ENCODE data around the gene SSBP3. TPM values are rescaled to one million over a fixed set of nuclear protein-coding genes. Genes with fewer than 3 reads are reported as not detected.

Gene SSBP3
- polyA plus RNA-seq, 1 donor (not counting 4 experiments of a cell fraction or from before 2014, with no cell fraction given): 16.9 TPM

DNA sequence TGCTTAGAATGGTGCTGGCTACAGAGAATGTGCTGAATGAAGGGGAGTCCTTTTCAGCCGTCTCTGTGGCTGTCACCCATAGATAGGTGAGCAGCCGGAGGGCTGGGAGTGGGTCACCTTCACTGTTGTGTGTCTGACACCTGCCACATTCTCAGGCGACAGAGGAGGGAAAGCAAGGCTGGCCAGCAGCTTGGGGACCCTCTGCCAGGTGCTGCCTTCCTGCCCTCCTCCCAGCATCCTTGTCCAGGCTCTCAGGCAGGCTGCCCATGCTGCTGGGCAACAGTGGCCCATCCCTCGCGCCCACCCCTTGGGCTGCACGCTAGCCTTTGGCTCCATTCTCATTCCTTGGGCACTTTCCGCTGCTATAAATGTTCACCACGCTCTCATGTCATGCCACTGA is 228.5 kb downstream of the SSBP3 start:
- DNase-seq (ENCODE audit: low read depth, low spot score): no peak
- no peaks in the 10 kb centered on the region for H4K20me1 ChIP-seq (ENCODE audit: control insufficient read depth, extremely low read depth, insufficient read depth, low read length)
- H3K4me2 ChIP-seq (ENCODE audit: control insufficient read depth, extremely low read depth, insufficient read depth, low read depth, low read length): no peak overlapping the region
- no peaks in the 10 kb centered on the region for H3K4me1 ChIP-seq (ENCODE audit: control insufficient read depth, extremely low read depth, insufficient read depth, low read length)
- H2AFZ ChIP-seq (ENCODE audit: control insufficient read depth, low read length): no peak overlapping the region
- H3K9me1 ChIP-seq (ENCODE audit: control insufficient read depth, extremely low read depth, insufficient read depth, low read length): no peaks in the 10 kb centered on the region
- H3K79me2 ChIP-seq (ENCODE audit: control insufficient read depth, insufficient read depth, low read length): no peaks in the 10 kb centered on the region
- TF ChIP-seq, protein P1, sequence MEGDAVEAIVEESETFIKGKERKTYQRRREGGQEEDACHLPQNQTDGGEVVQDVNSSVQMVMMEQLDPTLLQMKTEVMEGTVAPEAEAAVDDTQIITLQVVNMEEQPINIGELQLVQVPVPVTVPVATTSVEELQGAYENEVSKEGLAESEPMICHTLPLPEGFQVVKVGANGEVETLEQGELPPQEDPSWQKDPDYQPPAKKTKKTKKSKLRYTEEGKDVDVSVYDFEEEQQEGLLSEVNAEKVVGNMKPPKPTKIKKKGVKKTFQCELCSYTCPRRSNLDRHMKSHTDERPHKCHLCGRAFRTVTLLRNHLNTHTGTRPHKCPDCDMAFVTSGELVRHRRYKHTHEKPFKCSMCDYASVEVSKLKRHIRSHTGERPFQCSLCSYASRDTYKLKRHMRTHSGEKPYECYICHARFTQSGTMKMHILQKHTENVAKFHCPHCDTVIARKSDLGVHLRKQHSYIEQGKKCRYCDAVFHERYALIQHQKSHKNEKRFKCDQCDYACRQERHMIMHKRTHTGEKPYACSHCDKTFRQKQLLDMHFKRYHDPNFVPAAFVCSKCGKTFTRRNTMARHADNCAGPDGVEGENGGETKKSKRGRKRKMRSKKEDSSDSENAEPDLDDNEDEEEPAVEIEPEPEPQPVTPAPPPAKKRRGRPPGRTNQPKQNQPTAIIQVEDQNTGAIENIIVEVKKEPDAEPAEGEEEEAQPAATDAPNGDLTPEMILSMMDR (optimal IDR thresholded peaks at IDR 0.05 in 1 of 3, IDR thresholded peaks at IDR 0.05 in 1 of 3, conservative IDR thresholded peaks at IDR 0.05 in 1 of 3; ENCODE audit: extremely low read depth in 1 of 3, insufficient read depth in 2 of 3, low read length in 3 of 3): no peak
- no peak for TF ChIP-seq EZH2 (IDR thresholded peaks at IDR 0.05; ENCODE audit: low read length)
- no peak overlapping the region for H3K4me3 ChIP-seq (ENCODE audit: control insufficient read depth in 2 of 3, extremely low read depth in 1 of 3, insufficient read depth in 2 of 3, low read depth in 1 of 3, low read length in 3 of 3)
- H3K36me3 ChIP-seq (ENCODE audit: control insufficient read depth in 2 of 2, extremely low read depth in 1 of 2, insufficient read depth in 2 of 2, low read length in 2 of 2): no peaks in the 10 kb centered on the region
- no peak overlapping the region for H3K9ac ChIP-seq (ENCODE audit: control insufficient read depth, extremely low read depth, insufficient read depth, low read length)
- H3K9me3 ChIP-seq (ENCODE audit: control insufficient read depth, low read depth, low read length): no peaks in the 10 kb centered on the region
- H3K27ac ChIP-seq (ENCODE audit: control insufficient read depth, insufficient read depth, low read length): no peak overlapping the region
- FAIRE-seq: no peak
- no peaks in the 10 kb centered on the region for H3K27me3 ChIP-seq (ENCODE audit: control insufficient read depth, extremely low read depth, insufficient read depth, low read length)
- dilution Hi-C loops (cut with MboI; ENCODE audit: extremely low pct_ligation_motif_present, low sequenced_read_pairs): no loop called here

DNA sequence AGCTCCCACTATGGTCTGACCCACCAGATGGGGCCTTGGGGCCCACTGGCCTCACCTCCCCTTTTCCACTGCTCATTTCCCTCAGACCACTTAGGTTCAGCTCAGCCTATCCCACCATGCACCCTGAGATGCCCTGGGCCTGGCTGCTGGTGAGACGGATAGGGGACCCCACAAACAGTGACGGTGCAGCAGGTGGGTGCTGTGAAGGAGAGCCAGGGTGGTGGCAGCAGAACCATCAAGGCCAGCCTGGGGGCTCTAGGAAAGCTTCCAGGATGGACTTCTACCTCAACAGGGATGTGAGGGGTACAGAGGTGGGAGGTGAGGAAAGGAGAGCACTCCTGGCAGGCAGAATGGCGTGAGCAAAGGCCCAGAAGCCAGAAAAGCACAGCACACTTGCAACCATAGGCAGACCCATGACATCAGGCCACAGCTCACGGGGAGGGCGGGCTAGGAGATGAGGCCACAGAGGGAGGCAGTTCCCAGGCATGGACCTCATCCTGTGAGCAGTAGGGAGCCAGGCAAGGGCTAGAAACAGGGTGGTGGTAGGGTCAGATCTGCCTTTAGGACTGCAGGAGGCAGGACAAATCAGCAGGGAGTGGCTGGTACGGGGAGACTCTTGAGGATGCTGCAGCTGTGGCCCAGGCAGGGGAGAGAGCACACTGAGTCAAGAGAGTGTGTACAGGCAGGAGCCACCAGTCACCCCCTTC is 229.4 kb downstream of the SSBP3 start:
- dilution Hi-C loops (cut with MboI; ENCODE audit: extremely low pct_ligation_motif_present, low sequenced_read_pairs): no loop called here
- no peak for FAIRE-seq

More for the DNA sequence above, 229.4 kb downstream of the SSBP3 start:
- no peak for TF ChIP-seq EZH2 (IDR thresholded peaks at IDR 0.05; ENCODE audit: low read length)
- TF ChIP-seq, protein P1 (optimal IDR thresholded peaks at IDR 0.05 in 1 of 3, IDR thresholded peaks at IDR 0.05 in 1 of 3, conservative IDR thresholded peaks at IDR 0.05 in 1 of 3; ENCODE audit: extremely low read depth in 1 of 3, insufficient read depth in 2 of 3, low read length in 3 of 3): no peak
- Histone ChIP-seq H3K27me3 (ENCODE audit: control insufficient read depth, extremely low read depth, insufficient read depth, low read length) (no peaks in the 10 kb centered on the region), H3K4me2 (ENCODE audit: control insufficient read depth, extremely low read depth, insufficient read depth, low read depth, low read length) (no peak overlapping the region), H3K27ac (ENCODE audit: control insufficient read depth, insufficient read depth, low read length) (no peak overlapping the region), H3K9me3 (ENCODE audit: control insufficient read depth, low read depth, low read length) (no peaks in the 10 kb centered on the region), H3K9ac (ENCODE audit: control insufficient read depth, extremely low read depth, insufficient read depth, low read length) (no peak overlapping the region), H3K4me1 (ENCODE audit: control insufficient read depth, extremely low read depth, insufficient read depth, low read length) (no peaks in the 10 kb centered on the region), H3K4me3 (ENCODE audit: control insufficient read depth in 2 of 3, extremely low read depth in 1 of 3, insufficient read depth in 2 of 3, low read depth in 1 of 3, low read length in 3 of 3) (no peak overlapping the region), H2AFZ (ENCODE audit: control insufficient read depth, low read length) (no peak overlapping the region), H3K79me2 (ENCODE audit: control insufficient read depth, insufficient read depth, low read length) (no peaks in the 10 kb centered on the region), H3K9me1 (ENCODE audit: control insufficient read depth, extremely low read depth, insufficient read depth, low read length) (no peaks in the 10 kb centered on the region), H4K20me1 (ENCODE audit: control insufficient read depth, extremely low read depth, insufficient read depth, low read length) (no peaks in the 10 kb centered on the region), H3K36me3 (ENCODE audit: control insufficient read depth in 2 of 2, extremely low read depth in 1 of 2, insufficient read depth in 2 of 2, low read length in 2 of 2) (no peaks in the 10 kb centered on the region)
- no peak for DNase-seq (ENCODE audit: low read depth, low spot score)

Other genes starting within 250 kb of the SSBP3 start
- 0.67 to 1.3 TPM (median 0.73 TPM) in 3 replicates for gene CYB5RL, start 206.4 kb downstream of the SSBP3 start, polyA plus RNA-seq
- gene MRPL37, start 206.2 kb downstream of the SSBP3 start, polyA plus RNA-seq: 30.9 to 31.7 TPM (median 31.0 TPM) in 3 replicates
- gene ACOT11, start 141.8 kb upstream of the SSBP3 start, polyA plus RNA-seq: 3.4 to 4.0 TPM (median 3.9 TPM) in 3 replicates
- gene FAM151A, start 217.1 kb upstream of the SSBP3 start, polyA plus RNA-seq: 0.07 to 0.10 TPM (median 0.07 TPM) in 3 replicates
- 0.05 to 0.12 TPM in 2 of 3 replicates, not detected in the other for gene MROH7, start 235.4 kb upstream of the SSBP3 start, polyA plus RNA-seq